22Rv1 (cell line): ENCODE data around the gene LSM4.

Source experiments
- CTCF ChIP-seq: fragments of 450-650 bp; IDR thresholded peaks from 2 replicates; pipeline ENCODE4 v1.5.1; 2017; ENCODE audit warnings: mild to moderate bottlenecking
- ZFX ChIP-seq: fragments of 450-650 bp; IDR thresholded peaks from 2 replicates; pipeline ENCODE4 v1.6.1; 2017; ENCODE audit warnings: antibody characterized with exemption, borderline replicate concordance

DNA sequence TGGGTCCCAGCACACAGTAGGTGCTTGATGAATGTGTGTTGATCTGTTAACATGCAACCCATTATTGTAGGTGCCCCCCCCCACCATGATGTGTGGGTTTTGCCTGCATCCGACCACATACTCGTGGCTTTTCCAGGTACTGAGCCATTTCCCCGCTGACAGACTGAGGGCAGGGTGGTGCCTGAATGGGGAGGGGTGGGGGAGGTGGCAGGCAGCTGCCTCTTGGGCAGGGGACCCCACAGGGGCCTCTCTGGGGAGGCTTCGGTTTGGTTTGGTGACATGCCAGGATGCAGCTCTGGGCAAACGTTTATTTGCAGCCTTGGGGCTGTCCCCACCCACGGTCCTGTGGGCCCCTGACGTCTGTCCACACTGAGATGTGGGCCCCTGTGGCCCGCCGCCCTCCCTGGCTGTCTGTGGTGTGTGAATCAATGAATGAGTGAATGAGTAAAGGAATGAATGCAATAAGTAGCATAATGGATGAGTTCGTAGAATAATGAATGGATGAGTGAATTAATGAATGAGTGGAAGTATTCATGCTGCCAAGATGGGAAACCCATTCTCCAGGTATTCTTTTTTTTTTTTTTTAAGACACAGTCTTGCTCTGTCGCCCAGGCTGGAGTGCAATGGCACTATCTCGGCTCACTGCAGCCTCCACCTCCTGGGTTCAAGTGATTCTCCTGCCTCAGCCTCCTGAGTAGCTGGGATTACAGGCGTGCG lies 32.4 kb downstream of the LSM4 start:
- TF ChIP-seq CTCF (no peak), ZFX (no peak)
